ENCODE results near the gene KIAA1671. TPM values are rescaled to one million over a fixed set of nuclear protein-coding genes. Genes with fewer than 3 reads are reported as not detected.

Gene KIAA1671
- total RNA-seq, 1 experiment from 2014 or later = 63.1 TPM

DNA sequence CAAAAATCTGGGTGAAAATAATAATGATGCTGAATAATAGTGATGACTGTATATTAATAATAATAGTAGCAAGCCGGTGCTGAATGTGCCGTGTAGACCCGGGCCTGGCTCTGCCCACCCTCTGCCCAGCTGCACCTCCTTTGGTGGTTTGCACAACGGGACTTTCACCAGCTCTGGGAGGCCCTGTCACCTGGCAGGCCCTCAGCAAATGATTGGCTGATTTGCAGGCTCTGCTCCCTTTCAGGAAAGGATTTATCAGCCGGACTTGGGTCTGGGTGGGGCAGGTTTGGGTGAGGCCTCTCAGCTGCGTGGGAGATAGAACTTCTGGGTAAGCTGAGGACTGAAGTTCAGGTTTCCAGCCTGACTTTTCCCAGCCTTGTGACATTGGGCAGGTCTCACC lies 21.4 kb downstream of the KIAA1671 start:
- H3K4me3 Mint-ChIP-seq (ENCODE audit: low read depth, unreplicated experiment) = no peak overlapping the region
- BruUV-seq (replicated peaks) = no TSS peak
- H3K27me3 Mint-ChIP-seq (ENCODE audit: unreplicated experiment) = no peaks in the 10 kb centered on the region
- intact Hi-C loops (cut with micrococcal nuclease; ENCODE audit: unreplicated experiment) = no loop called here
- CTCF ChIA-PET = interaction anchor here (0.7 kb wide), 2 partner anchors 27 to 150 kb away, joined by 3 to 8 read pairs; no protein-coding TSS in a partner anchor
- H3K36me3 Mint-ChIP-seq (ENCODE audit: insufficient read depth, unreplicated experiment) = no peaks in the 10 kb centered on the region
- no peaks in the 10 kb centered on the region for H3K9me3 Mint-ChIP-seq (ENCODE audit: low read depth, unreplicated experiment)
- no peak for TF ChIP-seq CTCF (IDR thresholded peaks at IDR 0.05; ENCODE audit: unreplicated experiment)
- peak; percentile 29 for DNase-seq
- peaks cover 27% of the 10 kb centered on the region for H3K4me1 Mint-ChIP-seq (ENCODE audit: low read depth, unreplicated experiment)
- H3K27ac Mint-ChIP-seq (ENCODE audit: unreplicated experiment) = peak overlapping the region; percentile 34

DNA sequence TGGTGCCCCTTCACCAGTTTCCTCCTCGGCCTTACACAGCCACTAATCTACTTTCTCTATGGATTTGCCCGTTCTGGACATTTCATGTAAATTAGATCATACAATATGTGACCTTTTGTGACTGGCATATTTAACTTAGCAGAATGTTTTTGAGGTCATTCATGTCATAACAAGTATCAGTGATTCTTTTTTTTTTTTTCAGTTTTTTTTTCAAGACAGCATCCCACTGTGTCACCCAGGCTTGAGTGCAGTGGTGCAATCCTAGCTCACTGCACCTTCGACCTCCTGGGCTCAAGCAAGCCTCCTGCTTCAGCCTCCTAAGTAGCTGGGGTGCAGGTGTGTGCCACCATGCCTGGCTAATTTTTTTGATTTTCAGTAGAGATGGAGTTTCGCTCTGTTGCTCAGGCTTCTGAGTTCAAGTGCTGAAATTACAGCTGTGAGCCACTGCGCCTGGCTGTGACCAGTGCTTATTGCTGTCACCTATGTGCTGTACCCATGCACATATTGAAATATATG lies 22.7 kb downstream of the KIAA1671 start:
- CTCF ChIA-PET = interaction anchor here (0.7 kb wide), 1 partner anchor 50 kb away, joined by 10 read pairs; no protein-coding TSS in a partner anchor
- DNase-seq = no peak
- BruUV-seq (replicated peaks) = no TSS peak
- H3K27me3 Mint-ChIP-seq (ENCODE audit: unreplicated experiment) = no peaks in the 10 kb centered on the region
- intact Hi-C loops (cut with micrococcal nuclease; ENCODE audit: unreplicated experiment) = no loop called here
- peaks cover 14% of the 10 kb centered on the region for H3K4me1 Mint-ChIP-seq (ENCODE audit: low read depth, unreplicated experiment)
- H3K4me3 Mint-ChIP-seq (ENCODE audit: low read depth, unreplicated experiment) = no peak overlapping the region
- TF ChIP-seq CTCF (IDR thresholded peaks at IDR 0.05; ENCODE audit: unreplicated experiment) = no peak
- no peaks in the 10 kb centered on the region for H3K9me3 Mint-ChIP-seq (ENCODE audit: low read depth, unreplicated experiment)
- H3K36me3 Mint-ChIP-seq (ENCODE audit: insufficient read depth, unreplicated experiment) = no peaks in the 10 kb centered on the region
- no peak overlapping the region for H3K27ac Mint-ChIP-seq (ENCODE audit: unreplicated experiment)

- Mint-ChIP-seq H3K27ac (ENCODE audit: unreplicated experiment) (no peak overlapping the region), H3K9me3 (ENCODE audit: low read depth, unreplicated experiment) (no peaks in the 10 kb centered on the region), H3K27me3 (ENCODE audit: unreplicated experiment) (no peaks in the 10 kb centered on the region), H3K4me3 (ENCODE audit: low read depth, unreplicated experiment) (no peak overlapping the region), H3K36me3 (ENCODE audit: insufficient read depth, unreplicated experiment) (no peaks in the 10 kb centered on the region), H3K4me1 (ENCODE audit: low read depth, unreplicated experiment) (peaks cover 8% of the 10 kb centered on the region)
- no TSS peak for BruUV-seq (replicated peaks)
- intact Hi-C loops (cut with micrococcal nuclease; ENCODE audit: unreplicated experiment) = no loop called here
- CTCF ChIA-PET = no interaction called here
- no peak for TF ChIP-seq CTCF (IDR thresholded peaks at IDR 0.05; ENCODE audit: unreplicated experiment)
- no peak for DNase-seq
Observed at GRCh38 chr22:24975813-24976341, 23.4 kb downstream of the KIAA1671 start.

GRCh38 chr22:24976442-24977218 lies 24.1 kb downstream of the KIAA1671 start:
- no peaks in the 10 kb centered on the region for H3K9me3 Mint-ChIP-seq (ENCODE audit: low read depth, unreplicated experiment)
- no peaks in the 10 kb centered on the region for H3K36me3 Mint-ChIP-seq (ENCODE audit: insufficient read depth, unreplicated experiment)
- H3K27me3 Mint-ChIP-seq (ENCODE audit: unreplicated experiment) = no peaks in the 10 kb centered on the region
- H3K27ac Mint-ChIP-seq (ENCODE audit: unreplicated experiment) = no peak overlapping the region
- CTCF ChIA-PET = no interaction called here
- intact Hi-C loops (cut with micrococcal nuclease; ENCODE audit: unreplicated experiment) = no loop called here
- peaks cover 8% of the 10 kb centered on the region for H3K4me1 Mint-ChIP-seq (ENCODE audit: low read depth, unreplicated experiment)
- no TSS peak for BruUV-seq (replicated peaks)
- no peak overlapping the region for H3K4me3 Mint-ChIP-seq (ENCODE audit: low read depth, unreplicated experiment)
- DNase-seq = no peak
- TF ChIP-seq CTCF (IDR thresholded peaks at IDR 0.05; ENCODE audit: unreplicated experiment) = no peak
